Activated CD4-positive, alpha-beta T cell treated with anti-CD3 and anti-CD28 coated beads, Interleukin-2, amount 10 ng/mL, durations not matched to agents 24 days and 14 days (primary cell): ENCODE data around the gene SMYD1. TPM values are rescaled to one million over a fixed set of nuclear protein-coding genes. Genes with fewer than 3 reads are reported as not detected.

Experiments used
- DNase-seq: peaks from one replicate; pipeline ENCODE4 v3.0.0; 2022
- H3K27ac Mint-ChIP-seq: one replicate; pipeline ENCODE4 v1.8.0; 2022; ENCODE audit warnings: mild to moderate bottlenecking, mixed read lengths
- H3K27me3 Mint-ChIP-seq: one replicate; pipeline ENCODE4 v1.8.0; 2022; ENCODE audit warnings: mixed read lengths
- H3K36me3 Mint-ChIP-seq: one replicate; pipeline ENCODE4 v1.8.0; 2022; ENCODE audit warnings: low read depth, mild to moderate bottlenecking, mixed read lengths
- H3K4me1 Mint-ChIP-seq: one replicate; pipeline ENCODE4 v1.8.0; 2021; ENCODE audit warnings: mixed read lengths
- H3K4me3 Mint-ChIP-seq: one replicate; pipeline ENCODE4 v1.8.0; 2022; ENCODE audit warnings: mild to moderate bottlenecking, moderate library complexity, mixed read lengths
- H3K9me3 Mint-ChIP-seq: one replicate; pipeline ENCODE4 v1.8.0; 2021; ENCODE audit warnings: mixed read lengths
- intact Hi-C: fragments of 100-400 bp; cut with micrococcal nuclease; formaldehyde crosslinking; loops from one replicate; pipeline ENCODE4 v1.15.1; 2023
- total RNA-seq: library from RNA; stranded (reverse); gene quantifications from 2 replicates; pipeline ENCODE4 v1.2.3, GENCODE V29; 2022

SMYD1 gene
- total RNA-seq, 1 donor from 2014 or later = not detected

GRCh38 chr2:88139804-88140203 lies 72.2 kb downstream of the SMYD1 start:
- H3K27me3 Mint-ChIP-seq = peaks cover 18% of the 10 kb centered on the region
- H3K27ac Mint-ChIP-seq = no peak overlapping the region

GRCh38 chr2:88141952-88142351 lies 74.3 kb downstream of the SMYD1 start:
- no peak overlapping the region for H3K27ac Mint-ChIP-seq
- no peak overlapping the region for H3K4me3 Mint-ChIP-seq
- peaks cover 16% of the 10 kb centered on the region for H3K27me3 Mint-ChIP-seq
- DNase-seq = no peak
- intact Hi-C loops = no loop called here
- H3K36me3 Mint-ChIP-seq = no peaks in the 10 kb centered on the region
- H3K4me1 Mint-ChIP-seq = no peaks in the 10 kb centered on the region
- peaks cover 3% of the 10 kb centered on the region for H3K9me3 Mint-ChIP-seq

More at GRCh38 chr2:88139804-88140203, 72.2 kb downstream of the SMYD1 start:
- DNase-seq = no peak
- intact Hi-C loops = no loop called here
- peaks cover 3% of the 10 kb centered on the region for H3K9me3 Mint-ChIP-seq
- H3K4me1 Mint-ChIP-seq = no peaks in the 10 kb centered on the region
- no peak overlapping the region for H3K4me3 Mint-ChIP-seq
- H3K36me3 Mint-ChIP-seq = no peaks in the 10 kb centered on the region

DNA sequence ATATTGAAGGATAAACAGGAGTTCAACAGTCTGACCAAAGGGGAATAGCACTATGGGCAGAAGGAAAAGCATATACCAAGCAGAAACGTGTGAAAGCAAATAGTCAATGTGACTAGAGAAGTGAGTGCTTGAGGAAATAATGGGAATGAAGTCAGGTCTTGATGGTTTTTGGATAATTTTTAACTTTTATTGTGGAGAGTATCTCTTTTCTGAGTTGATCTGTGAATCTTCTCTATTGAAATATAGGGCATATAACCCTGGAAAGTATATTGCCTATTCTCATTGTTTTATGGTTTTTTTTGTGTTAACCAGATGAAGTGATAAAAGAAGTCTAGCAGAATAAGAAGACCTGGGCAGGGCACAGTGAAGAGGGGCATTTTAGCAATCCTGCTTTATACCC lies 76.6 kb downstream of the SMYD1 start:
- intact Hi-C loops = no loop called here
- H3K27me3 Mint-ChIP-seq = peaks cover 19% of the 10 kb centered on the region
- H3K27ac Mint-ChIP-seq = no peak overlapping the region
- H3K4me3 Mint-ChIP-seq = no peak overlapping the region
- no peak for DNase-seq
- no peaks in the 10 kb centered on the region for H3K4me1 Mint-ChIP-seq
- no peaks in the 10 kb centered on the region for H3K36me3 Mint-ChIP-seq
- H3K9me3 Mint-ChIP-seq = peaks cover 16% of the 10 kb centered on the region

GRCh38 chr2:88144914-88145497 lies 77.4 kb downstream of the SMYD1 start:
- no peak overlapping the region for H3K27ac Mint-ChIP-seq
- H3K9me3 Mint-ChIP-seq = peaks cover 18% of the 10 kb centered on the region
- intact Hi-C loops = no loop called here
- H3K4me3 Mint-ChIP-seq = no peak overlapping the region
- DNase-seq = no peak
- H3K4me1 Mint-ChIP-seq = no peaks in the 10 kb centered on the region
- no peaks in the 10 kb centered on the region for H3K36me3 Mint-ChIP-seq
- peaks cover 19% of the 10 kb centered on the region for H3K27me3 Mint-ChIP-seq

- intact Hi-C loops = no loop called here
- H3K27ac Mint-ChIP-seq = no peak overlapping the region
Observed at GRCh38 chr2:88146590-88146989, 79.0 kb downstream of the SMYD1 start.

GRCh38 chr2:88147145-88147544 lies 79.5 kb downstream of the SMYD1 start:
- Mint-ChIP-seq H3K27me3 (peaks cover 14% of the 10 kb centered on the region), H3K4me3 (no peak overlapping the region), H3K4me1 (no peaks in the 10 kb centered on the region), H3K9me3 (peaks cover 23% of the 10 kb centered on the region), H3K36me3 (no peaks in the 10 kb centered on the region), H3K27ac (no peak overlapping the region)
- intact Hi-C loops = no loop called here
- no peak for DNase-seq

More at GRCh38 chr2:88146590-88146989, 79.0 kb downstream of the SMYD1 start:
- Mint-ChIP-seq H3K4me3 (no peak overlapping the region), H3K9me3 (peaks cover 18% of the 10 kb centered on the region), H3K27me3 (peaks cover 19% of the 10 kb centered on the region), H3K36me3 (no peaks in the 10 kb centered on the region), H3K4me1 (no peaks in the 10 kb centered on the region)
- no peak for DNase-seq

- H3K27me3 Mint-ChIP-seq = peaks cover 15% of the 10 kb centered on the region
Observed at GRCh38 chr2:88148929-88149438, 81.4 kb downstream of the SMYD1 start.

GRCh38 chr2:88159481-88159880 lies 91.9 kb downstream of the SMYD1 start:
- peaks cover 25% of the 10 kb centered on the region for H3K27me3 Mint-ChIP-seq
- intact Hi-C loops = no loop called here
- H3K27ac Mint-ChIP-seq = no peak overlapping the region
- H3K9me3 Mint-ChIP-seq = no peaks in the 10 kb centered on the region
- no peak for DNase-seq
- H3K36me3 Mint-ChIP-seq = no peaks in the 10 kb centered on the region
- H3K4me1 Mint-ChIP-seq = no peaks in the 10 kb centered on the region
- H3K4me3 Mint-ChIP-seq = no peak overlapping the region

More at GRCh38 chr2:88148929-88149438, 81.4 kb downstream of the SMYD1 start:
- DNase-seq = no peak
- peaks cover 23% of the 10 kb centered on the region for H3K9me3 Mint-ChIP-seq
- no peak overlapping the region for H3K27ac Mint-ChIP-seq
- no peaks in the 10 kb centered on the region for H3K4me1 Mint-ChIP-seq
- H3K4me3 Mint-ChIP-seq = no peak overlapping the region
- intact Hi-C loops = no loop called here
- no peaks in the 10 kb centered on the region for H3K36me3 Mint-ChIP-seq

- H3K4me3 Mint-ChIP-seq = no peak overlapping the region
Observed at GRCh38 chr2:88159955-88160415, 92.4 kb downstream of the SMYD1 start.

GRCh38 chr2:88160517-88160916 lies 92.9 kb downstream of the SMYD1 start:
- no peaks in the 10 kb centered on the region for H3K36me3 Mint-ChIP-seq
- H3K27me3 Mint-ChIP-seq = peaks cover 21% of the 10 kb centered on the region
- no peak for DNase-seq
- no peaks in the 10 kb centered on the region for H3K4me1 Mint-ChIP-seq
- H3K27ac Mint-ChIP-seq = no peak overlapping the region
- no peak overlapping the region for H3K4me3 Mint-ChIP-seq
- H3K9me3 Mint-ChIP-seq = no peaks in the 10 kb centered on the region
- intact Hi-C loops = loop anchor here (1.0 kb wide), 1 partner anchor 100 kb away; no protein-coding TSS in a partner anchor

More at GRCh38 chr2:88159955-88160415, 92.4 kb downstream of the SMYD1 start:
- Mint-ChIP-seq H3K36me3 (no peaks in the 10 kb centered on the region), H3K4me1 (no peaks in the 10 kb centered on the region), H3K27ac (no peak overlapping the region), H3K27me3 (peaks cover 22% of the 10 kb centered on the region), H3K9me3 (no peaks in the 10 kb centered on the region)
- DNase-seq = peak; percentile 88
- intact Hi-C loops = loop anchor here (1.0 kb wide), 1 partner anchor 100 kb away; no protein-coding TSS in a partner anchor

DNA sequence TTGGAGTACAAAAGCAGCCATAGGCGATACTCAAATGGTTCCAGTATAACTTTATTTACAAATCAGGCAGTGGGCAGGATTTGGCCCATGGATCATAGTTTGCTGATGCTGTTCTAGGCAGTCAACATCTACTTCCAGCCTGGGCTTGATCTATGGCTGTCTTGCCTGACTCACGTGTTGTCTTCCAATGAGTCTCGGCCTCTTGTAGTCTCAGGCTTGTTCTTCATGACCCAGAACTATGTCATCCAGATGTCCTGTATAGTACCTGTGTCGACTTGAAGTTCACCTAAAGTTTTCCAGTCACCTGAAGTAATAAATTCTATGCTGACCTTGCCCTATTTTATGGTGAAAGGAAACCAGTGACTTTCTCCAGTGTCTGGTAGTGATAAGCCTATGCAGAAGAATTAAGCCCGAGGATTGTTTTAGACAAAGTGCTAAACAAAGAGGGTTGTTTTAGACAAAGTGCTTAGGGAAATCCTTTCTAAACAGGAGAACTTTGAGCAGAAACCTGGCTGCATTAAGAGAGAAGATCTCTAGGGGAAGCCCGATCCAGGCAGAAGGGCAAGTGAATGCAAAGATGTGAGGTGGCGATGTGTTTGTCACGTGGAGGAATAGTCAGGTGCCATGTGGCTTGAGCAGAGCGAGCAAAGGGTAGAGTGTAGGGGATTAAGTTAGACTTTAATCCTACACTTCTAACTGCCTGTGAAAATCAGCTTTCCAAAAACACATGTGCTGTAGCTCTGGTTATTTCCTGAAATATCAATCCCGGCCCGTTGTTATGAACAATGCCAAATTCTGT lies 94.0 kb downstream of the SMYD1 start:
- Mint-ChIP-seq H3K9me3 (no peaks in the 10 kb centered on the region), H3K36me3 (no peaks in the 10 kb centered on the region), H3K4me1 (no peaks in the 10 kb centered on the region), H3K27me3 (peaks cover 22% of the 10 kb centered on the region), H3K4me3 (no peak overlapping the region), H3K27ac (no peak overlapping the region)
- intact Hi-C loops = no loop called here
- no peak for DNase-seq

Other genes starting within 250 kb of the SMYD1 start
- gene RGPD2, start 242.0 kb upstream of the SMYD1 start, total RNA-seq = 1.4 and 2.4 TPM in 2 replicates
- gene RNU2-63P, start 51.3 kb upstream of the SMYD1 start, total RNA-seq = 34.0 and 34.9 TPM in 2 replicates
- 16.5 and 16.9 TPM in 2 replicates for gene KRCC1, start 12.0 kb upstream of the SMYD1 start, total RNA-seq
- not detected in 2 replicates for gene FABP1, start 60.2 kb downstream of the SMYD1 start, total RNA-seq
- gene THNSL2, start 102.5 kb downstream of the SMYD1 start, total RNA-seq = 0.17 and 0.49 TPM in 2 replicates